Stimulated activated CD8-positive, alpha-beta memory T cell treated with anti-CD3 and anti-CD28 coated beads, Interleukin-7, amount 100 ng/mL, for 4 hours (primary cell): ENCODE results near the gene TIMD4.

Experiments used
- DNase-seq, 2 donors: peaks; one replicate each; pipeline ENCODE4 v3.0.0-alpha.2; 2020; ENCODE audit warnings: low read depth in 2 of 2

TIMD4 gene

GRCh38 chr5:156922207-156922792 lies 40.7 kb downstream of the TIMD4 start:
- DNase-seq: no peak

GRCh38 chr5:156920861-156921431 lies 42.1 kb downstream of the TIMD4 start:
- no peak for DNase-seq

- peak; percentile 27 to 49 for DNase-seq
Observed at GRCh38 chr5:156920042-156920860, 42.8 kb downstream of the TIMD4 start.

GRCh38 chr5:156918311-156918845 lies 44.6 kb downstream of the TIMD4 start:
- DNase-seq: no peak

GRCh38 chr5:156914371-156914737 lies 48.7 kb downstream of the TIMD4 start:
- no peak for DNase-seq

- DNase-seq: peak in 1 of 2 donors; percentile 12
Observed at GRCh38 chr5:156913719-156914370, 49.2 kb downstream of the TIMD4 start.

GRCh38 chr5:156913355-156913718 lies 49.7 kb downstream of the TIMD4 start:
- no peak for DNase-seq

- DNase-seq: no peak
Observed at GRCh38 chr5:156912869-156913268, 50.2 kb downstream of the TIMD4 start.

- DNase-seq: no peak
Observed at GRCh38 chr5:156909180-156909579, 53.8 kb downstream of the TIMD4 start.

- DNase-seq: no peak
Observed at GRCh38 chr5:156907667-156908066, 55.4 kb downstream of the TIMD4 start.

GRCh38 chr5:156906807-156907206 lies 56.2 kb downstream of the TIMD4 start:
- DNase-seq: no peak

GRCh38 chr5:156896546-156896945 lies 66.5 kb downstream of the TIMD4 start:
- no peak for DNase-seq

GRCh38 chr5:156893517-156893916 lies 69.5 kb downstream of the TIMD4 start:
- no peak for DNase-seq

- DNase-seq: no peak
Observed at GRCh38 chr5:156892864-156893263, 70.2 kb downstream of the TIMD4 start.

GRCh38 chr5:156892223-156892622 lies 70.8 kb downstream of the TIMD4 start:
- DNase-seq: no peak

- DNase-seq: no peak
Observed at GRCh38 chr5:156888520-156888919, 74.5 kb downstream of the TIMD4 start.

GRCh38 chr5:156883316-156883875 lies 79.6 kb downstream of the TIMD4 start:
- no peak for DNase-seq

- no peak for DNase-seq
Observed at GRCh38 chr5:156879665-156880285, 83.3 kb downstream of the TIMD4 start.

GRCh38 chr5:156871212-156871611 lies 91.8 kb downstream of the TIMD4 start:
- DNase-seq: no peak

- DNase-seq: no peak
Observed at GRCh38 chr5:156870498-156870839, 92.6 kb downstream of the TIMD4 start.
